Neural progenitor cell (in vitro differentiated cells): ENCODE results near the gene PWWP2A. TPM values are rescaled to one million over a fixed set of nuclear protein-coding genes. Genes with fewer than 3 reads are reported as not detected.
"Not testable (repeated sequence)": the region's sequence is repeated elsewhere in the genome, so short reads cannot be mapped to it uniquely, and the experiment has no call there.

Experiments
- DNase-seq: peaks from one replicate; pipeline ENCODE4 v3.0.0-alpha.2; 2016; ENCODE audit warnings: low spot score
- H2AFZ ChIP-seq: fragments of 200-600 bp; sonication (generic); replicated peaks from 2 replicates; pipeline ENCODE4 v1.6.1; 2016; ENCODE audit warnings: antibody characterized with exemption
- H3F3A ChIP-seq: fragments of 200-600 bp; sonication (generic); 2 replicates; pipeline ENCODE4 v1.6.1; 2016; ENCODE audit warnings: antibody characterized with exemption, low read depth
- H3K27ac ChIP-seq: fragments of 200-600 bp; sonication (generic); 2 replicates; pipeline ENCODE4 v1.5.1; 2016; ENCODE audit warnings: mild to moderate bottlenecking
- H3K27me3 ChIP-seq: fragments of 200-600 bp; sonication (generic); 2 replicates; pipeline ENCODE4 v1.6.1; 2016; ENCODE audit warnings: mild to moderate bottlenecking, moderate library complexity
- H3K36me3 ChIP-seq: fragments of 200-600 bp; sonication (generic); 2 replicates; pipeline ENCODE4 v1.5.1; 2016
- H3K4me1 ChIP-seq: fragments of 200-600 bp; sonication (generic); 2 replicates; pipeline ENCODE4 v1.6.1; 2016; ENCODE audit warnings: mixed run types
- H3K4me2 ChIP-seq: fragments of 200-600 bp; sonication (generic); 2 replicates; pipeline ENCODE4 v1.6.1; 2016
- H3K4me3 ChIP-seq: fragments of 200-600 bp; sonication (generic); 2 replicates; pipeline ENCODE4 v1.5.1; 2016
- H3K79me2 ChIP-seq: fragments of 200-600 bp; sonication (generic); 2 replicates; pipeline ENCODE4 v1.6.1; 2016; ENCODE audit warnings: low read depth
- H3K9ac ChIP-seq: fragments of 200-600 bp; sonication (generic); 2 replicates; pipeline ENCODE4 v1.6.1; 2016
- H3K9me3 ChIP-seq: fragments of 200-600 bp; sonication (generic); 2 replicates; pipeline ENCODE4 v1.5.1; 2016; ENCODE audit warnings: low read depth
- H4K20me1 ChIP-seq: fragments of 200-600 bp; sonication (generic); 2 replicates; pipeline ENCODE4 v1.6.1; 2016; ENCODE audit warnings: low read depth
- H3K27ac Mint-ChIP-seq: 3 replicates; pipeline ENCODE4 v1.8.0; 2021; ENCODE audit warnings: mixed read lengths
- H3K27me3 Mint-ChIP-seq: 2 replicates; pipeline ENCODE4 v1.8.0; 2022; ENCODE audit warnings: low read depth, mild to moderate bottlenecking, inconsistent platforms, moderate library complexity, mixed read lengths; ENCODE audit not compliant: insufficient read depth
- H3K36me3 Mint-ChIP-seq: 3 replicates; pipeline ENCODE4 v1.8.0; 2021; ENCODE audit warnings: mixed read lengths
- H3K4me1 Mint-ChIP-seq: 3 replicates; pipeline ENCODE4 v1.8.0; 2021; ENCODE audit warnings: mixed read lengths
- H3K4me3 Mint-ChIP-seq: 3 replicates; pipeline ENCODE4 v1.8.0; 2021; ENCODE audit warnings: mild to moderate bottlenecking, moderate library complexity, mixed read lengths
- H3K9me3 Mint-ChIP-seq: 3 replicates; pipeline ENCODE4 v1.8.0; 2020; ENCODE audit warnings: mixed read lengths
- EZH2 ChIP-seq: fragments of 200-600 bp; sonication (generic); IDR thresholded peaks from 2 replicates; pipeline ENCODE4 v1.6.1; 2017; ENCODE audit warnings: antibody characterized with exemption, mild to moderate bottlenecking, moderate library complexity
- EZH2phosphoT487 ChIP-seq: fragments of 200-600 bp; sonication (generic); IDR thresholded peaks from 2 replicates; pipeline ENCODE4 v1.6.1; 2017; ENCODE audit warnings: antibody characterized with exemption
- total RNA-seq: library from RNA; depleted of rRNA; stranded (reverse); fragments of >200 nt; gene quantifications from 2 replicates; pipeline ENCODE4 v1.2.3, GENCODE V29; 2015; ENCODE audit warnings: low replicate concordance
- TF ChIP-seq, protein P1 (sequence below): fragments of 200-600 bp; sonication (generic); IDR thresholded peaks from 2 replicates; pipeline ENCODE4 v1.5.1; 2017; ENCODE audit warnings: antibody characterized with exemption, mild to moderate bottlenecking

Gene PWWP2A
- total RNA-seq, 1 donor from 2014 or later = 49.0 TPM

DNA sequence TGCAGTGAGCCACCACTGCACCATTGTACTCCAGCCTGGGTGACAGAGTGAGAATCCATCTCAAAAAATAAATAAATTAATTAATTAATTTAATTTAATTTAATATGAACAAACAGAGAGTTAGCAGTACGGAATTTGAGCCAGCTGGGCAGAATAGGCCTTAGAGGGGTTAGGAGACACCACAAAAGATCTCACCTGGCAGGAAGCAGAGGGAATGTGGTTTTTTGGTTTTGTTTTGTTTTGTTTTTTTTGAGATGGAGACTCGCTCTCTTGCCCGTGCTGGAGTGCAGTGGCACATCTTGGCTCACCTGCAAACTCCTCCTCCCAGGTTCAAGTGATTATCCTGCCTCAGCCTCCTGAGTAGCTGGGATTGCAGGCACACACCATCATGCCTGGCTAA lies 31.8 kb upstream of the PWWP2A start:
- TF ChIP-seq EZH2phosphoT487 = no peak
- Histone ChIP-seq H3K27me3 (no peaks in the 10 kb centered on the region), H4K20me1 (no peaks in the 10 kb centered on the region), H3K9ac (no peak overlapping the region), H3K79me2 (no peaks in the 10 kb centered on the region), H3K27ac (no peak overlapping the region), H3K9me3 (no peaks in the 10 kb centered on the region), H3K4me1 (no peaks in the 10 kb centered on the region), H2AFZ (no peak overlapping the region), H3K4me2 (no peak overlapping the region), H3K36me3 (no peaks in the 10 kb centered on the region), H3F3A (no peaks in the 10 kb centered on the region), H3K4me3 (no peak overlapping the region)
- Mint-ChIP-seq H3K4me3 (no peak overlapping the region), H3K4me1 (peaks cover 10% of the 10 kb centered on the region), H3K27ac (no peak overlapping the region), H3K27me3 (peaks cover 3% of the 10 kb centered on the region), H3K9me3 (no peaks in the 10 kb centered on the region), H3K36me3 (no peaks in the 10 kb centered on the region)
- DNase-seq = no peak

DNA sequence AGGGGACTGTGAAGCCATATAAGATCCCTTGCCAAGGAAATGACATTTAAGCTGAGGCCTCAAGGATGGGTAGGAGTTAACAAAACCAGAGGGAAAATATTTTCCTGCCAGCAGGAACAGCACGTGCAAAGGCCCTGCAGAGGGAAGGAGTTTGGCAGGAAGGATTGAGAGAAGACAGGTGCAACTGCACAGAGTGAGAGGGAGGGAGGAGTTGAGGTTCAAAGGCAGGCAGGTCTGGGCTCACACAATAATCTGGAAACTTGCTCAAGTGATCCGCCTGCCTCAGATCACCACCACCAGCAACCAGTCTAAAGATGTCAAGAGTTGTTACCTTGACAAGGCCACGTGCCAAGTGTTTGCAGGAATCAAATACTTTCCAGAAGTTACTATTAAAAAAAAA lies 31.1 kb upstream of the PWWP2A start:
- Histone ChIP-seq H3K27me3 (no peaks in the 10 kb centered on the region), H3K4me2 (no peak overlapping the region), H4K20me1 (no peaks in the 10 kb centered on the region), H3K9ac (no peak overlapping the region), H3K9me3 (no peaks in the 10 kb centered on the region), H2AFZ (no peak overlapping the region), H3K27ac (no peak overlapping the region), H3K36me3 (no peaks in the 10 kb centered on the region), H3K79me2 (no peaks in the 10 kb centered on the region), H3K4me1 (no peaks in the 10 kb centered on the region), H3F3A (no peaks in the 10 kb centered on the region), H3K4me3 (no peak overlapping the region)
- Mint-ChIP-seq H3K9me3 (no peaks in the 10 kb centered on the region), H3K4me3 (no peak overlapping the region), H3K36me3 (no peaks in the 10 kb centered on the region), H3K4me1 (peaks cover 10% of the 10 kb centered on the region), H3K27me3 (peaks cover 3% of the 10 kb centered on the region), H3K27ac (no peak overlapping the region)
- TF ChIP-seq EZH2phosphoT487 = no peak
- TF ChIP-seq, protein P1, sequence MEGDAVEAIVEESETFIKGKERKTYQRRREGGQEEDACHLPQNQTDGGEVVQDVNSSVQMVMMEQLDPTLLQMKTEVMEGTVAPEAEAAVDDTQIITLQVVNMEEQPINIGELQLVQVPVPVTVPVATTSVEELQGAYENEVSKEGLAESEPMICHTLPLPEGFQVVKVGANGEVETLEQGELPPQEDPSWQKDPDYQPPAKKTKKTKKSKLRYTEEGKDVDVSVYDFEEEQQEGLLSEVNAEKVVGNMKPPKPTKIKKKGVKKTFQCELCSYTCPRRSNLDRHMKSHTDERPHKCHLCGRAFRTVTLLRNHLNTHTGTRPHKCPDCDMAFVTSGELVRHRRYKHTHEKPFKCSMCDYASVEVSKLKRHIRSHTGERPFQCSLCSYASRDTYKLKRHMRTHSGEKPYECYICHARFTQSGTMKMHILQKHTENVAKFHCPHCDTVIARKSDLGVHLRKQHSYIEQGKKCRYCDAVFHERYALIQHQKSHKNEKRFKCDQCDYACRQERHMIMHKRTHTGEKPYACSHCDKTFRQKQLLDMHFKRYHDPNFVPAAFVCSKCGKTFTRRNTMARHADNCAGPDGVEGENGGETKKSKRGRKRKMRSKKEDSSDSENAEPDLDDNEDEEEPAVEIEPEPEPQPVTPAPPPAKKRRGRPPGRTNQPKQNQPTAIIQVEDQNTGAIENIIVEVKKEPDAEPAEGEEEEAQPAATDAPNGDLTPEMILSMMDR = no peak
- TF ChIP-seq EZH2 = no peak
- DNase-seq = no peak

DNA sequence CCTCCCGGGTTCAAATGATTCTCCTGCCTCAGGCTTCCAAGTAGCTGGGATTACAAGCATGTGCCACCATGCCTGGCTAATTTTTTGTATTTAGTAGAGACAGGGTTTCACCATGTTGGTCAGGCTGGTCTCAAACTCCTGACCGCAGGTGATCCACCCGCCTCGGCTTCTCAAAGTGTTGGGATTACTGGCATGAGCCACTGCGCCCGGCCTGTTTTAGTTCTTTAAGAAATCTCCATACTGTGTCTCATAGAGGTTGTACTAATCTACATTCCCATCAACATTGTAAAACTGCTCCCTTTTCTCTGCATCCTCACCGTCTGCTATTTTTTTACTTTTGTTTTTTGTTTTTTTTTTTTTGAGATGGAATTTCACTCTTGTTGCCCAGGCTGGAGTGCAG lies 25.2 kb upstream of the PWWP2A start:
- not testable (repeated sequence) for H3K27ac Mint-ChIP-seq, H3K4me1 ChIP-seq, H3K27me3 ChIP-seq, H4K20me1 ChIP-seq, H3K9me3 ChIP-seq, DNase-seq, H3K4me2 ChIP-seq, H2AFZ ChIP-seq, H3K36me3 ChIP-seq, H3K4me3 ChIP-seq, H3K9me3 Mint-ChIP-seq, H3K27ac ChIP-seq, H3F3A ChIP-seq, H3K9ac ChIP-seq, H3K27me3 Mint-ChIP-seq, H3K4me3 Mint-ChIP-seq, H3K36me3 Mint-ChIP-seq, H3K79me2 ChIP-seq
- peaks cover 13% of the 10 kb centered on the region for H3K4me1 Mint-ChIP-seq

DNA sequence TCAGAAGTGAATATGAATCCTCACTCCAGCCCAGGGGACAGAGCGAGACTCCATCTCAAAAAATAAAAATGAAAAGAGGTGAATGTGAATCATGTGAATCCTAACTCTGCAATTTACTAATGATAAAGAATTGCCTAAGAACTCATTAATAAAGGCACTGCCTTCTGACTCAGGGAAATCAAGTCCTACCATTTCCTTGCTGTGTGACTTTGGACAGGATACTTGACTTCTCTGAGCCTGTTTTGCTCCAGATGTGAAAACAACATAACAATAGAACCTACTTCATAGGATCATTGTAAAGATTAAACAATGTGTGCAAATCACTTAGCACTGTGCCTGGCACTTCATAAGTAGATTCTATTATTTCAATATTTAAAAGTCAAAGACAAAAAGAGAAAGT lies 15.1 kb upstream of the PWWP2A start:
- peaks cover 14% of the 10 kb centered on the region for H3K4me1 ChIP-seq
- no peaks in the 10 kb centered on the region for H3K9me3 ChIP-seq
- H3K27me3 ChIP-seq = peaks cover 3% of the 10 kb centered on the region
- H3K4me2 ChIP-seq = peak overlapping the region; percentile 74
- Mint-ChIP-seq H3K27me3 (peaks cover 3% of the 10 kb centered on the region), H3K36me3 (no peaks in the 10 kb centered on the region), H3K4me1 (peaks cover 30% of the 10 kb centered on the region), H3K27ac (peak overlapping the region; percentile 87), H3K4me3 (no peak overlapping the region), H3K9me3 (no peaks in the 10 kb centered on the region)
- no peaks in the 10 kb centered on the region for H3K79me2 ChIP-seq
- H3K36me3 ChIP-seq = no peaks in the 10 kb centered on the region
- peaks cover 15% of the 10 kb centered on the region for H3F3A ChIP-seq
- H2AFZ ChIP-seq = no peak overlapping the region
- no peak overlapping the region for H3K27ac ChIP-seq
- no peaks in the 10 kb centered on the region for H4K20me1 ChIP-seq
- TF ChIP-seq EZH2 (no peak), EZH2phosphoT487 (no peak)
- TF ChIP-seq, protein P1 = no peak
- no peak for DNase-seq
- H3K9ac ChIP-seq = no peak overlapping the region
- no peak overlapping the region for H3K4me3 ChIP-seq
